GM21360 (cell line): ENCODE results near the gene STXBP4.

Source experiments
- ATAC-seq: cut with Tn5 transposase; IDR thresholded peaks from one replicate; pipeline ENCODE4 v1.9.1; 2021; ENCODE audit warnings: mild to moderate bottlenecking, moderate library complexity; ENCODE audit not compliant: unreplicated experiment

STXBP4 gene

GRCh38 chr17:55167024-55167725, 198.6 kb downstream of the STXBP4 start:
- ATAC-seq = no peak

DNA sequence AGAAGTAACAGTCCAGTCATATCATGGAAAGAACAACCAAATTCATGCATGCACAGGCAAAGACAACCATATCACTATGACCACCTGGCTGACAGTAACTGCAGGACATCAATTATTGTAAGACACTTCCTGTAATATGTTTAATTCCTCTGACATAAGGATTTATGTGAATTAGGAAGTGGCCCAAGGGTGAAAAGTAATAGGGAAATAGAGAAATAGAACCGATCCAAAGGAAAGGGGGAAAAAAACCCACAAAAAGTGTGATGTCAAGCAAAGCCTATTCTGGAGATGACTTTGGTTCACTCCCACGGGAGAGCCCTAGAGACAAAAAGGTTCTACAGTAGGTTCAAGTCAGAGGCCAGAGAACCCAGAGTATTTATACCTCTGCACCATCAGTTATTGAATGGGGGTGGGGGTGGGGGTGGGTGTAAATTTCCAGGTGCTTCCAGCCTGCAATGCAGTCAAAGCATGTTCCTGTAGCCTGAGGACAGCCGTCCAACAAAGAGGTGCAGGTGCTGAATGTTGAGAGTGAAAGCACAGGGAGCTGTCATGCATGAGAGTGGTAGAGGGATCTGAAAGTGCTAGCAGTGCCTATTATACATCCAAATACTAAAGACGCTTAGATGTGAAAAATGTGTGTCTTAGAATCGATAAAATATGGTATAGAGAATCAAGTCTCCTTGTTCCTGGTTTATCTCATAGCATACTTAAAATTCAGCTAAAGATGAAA, 200.6 kb downstream of the STXBP4 start:
- ATAC-seq = peak; percentile 91

- ATAC-seq = no peak
Observed at GRCh38 chr17:55171634-55172328, 203.2 kb downstream of the STXBP4 start.

GRCh38 chr17:55172612-55173011, 204.0 kb downstream of the STXBP4 start:
- no peak for ATAC-seq

- ATAC-seq = no peak
Observed at GRCh38 chr17:55174133-55174532, 205.6 kb downstream of the STXBP4 start.

DNA sequence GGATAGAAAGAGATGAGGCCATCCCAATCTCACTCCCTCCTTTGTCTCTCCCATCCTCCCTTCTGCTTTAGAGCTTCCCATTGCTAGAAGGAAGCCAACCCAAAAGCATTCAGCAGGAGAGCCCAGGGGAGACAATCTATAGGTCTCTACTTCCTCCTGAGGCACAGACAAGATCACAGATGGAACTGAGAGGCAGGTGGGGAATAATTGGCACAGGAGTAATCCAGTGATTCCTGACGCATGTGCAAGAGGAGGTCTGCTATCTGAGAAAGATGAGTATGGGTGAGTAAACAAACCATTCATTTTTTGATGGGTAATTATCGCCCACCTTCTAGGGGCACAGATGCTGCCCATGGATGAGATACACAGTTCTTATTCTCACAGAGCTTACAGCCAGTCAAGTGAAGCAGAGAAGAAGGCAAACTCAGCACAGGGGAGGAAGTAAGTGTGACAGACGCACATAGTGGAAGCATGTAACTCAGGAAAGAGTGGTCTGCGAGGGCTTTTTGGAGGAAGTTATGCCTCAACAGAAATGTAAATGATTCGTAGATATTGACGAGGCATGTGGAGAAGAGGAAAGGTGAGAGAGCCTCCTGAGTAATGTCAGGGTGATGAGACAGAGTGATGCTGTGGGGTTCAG, 207.3 kb downstream of the STXBP4 start:
- no peak for ATAC-seq

DNA sequence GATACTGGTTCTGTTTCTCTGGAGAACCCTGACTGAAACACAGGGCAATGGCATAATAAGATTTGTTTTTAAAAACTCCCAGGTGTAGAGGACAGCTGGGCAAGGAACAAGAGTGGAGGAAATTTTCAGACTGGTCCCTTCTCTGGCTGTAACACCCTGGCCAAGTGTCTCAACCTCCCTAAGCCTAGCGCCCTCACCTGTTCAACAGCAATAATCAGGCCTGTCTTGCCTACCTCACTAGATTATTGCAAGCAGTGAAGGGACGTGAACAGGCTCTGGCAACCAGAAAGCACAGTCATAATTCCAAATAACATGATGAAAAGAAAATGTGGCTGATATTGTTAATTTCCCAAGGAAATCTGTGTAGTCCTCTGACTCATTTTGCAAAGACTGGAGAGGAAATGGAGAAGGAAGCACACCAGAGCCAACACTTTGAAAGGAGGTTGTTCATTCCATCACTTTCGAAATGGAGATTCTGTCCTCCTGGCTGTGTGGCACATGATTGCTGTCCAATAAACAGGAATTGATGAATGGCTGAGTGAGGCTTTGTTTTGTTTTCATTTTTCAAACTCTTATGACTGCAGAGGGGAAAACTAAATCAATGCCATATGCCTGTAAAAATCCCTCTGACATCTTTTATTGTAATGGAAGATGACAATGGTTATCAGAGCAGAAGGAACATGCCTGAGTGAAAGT, 208.7 kb downstream of the STXBP4 start:
- ATAC-seq = no peak

DNA sequence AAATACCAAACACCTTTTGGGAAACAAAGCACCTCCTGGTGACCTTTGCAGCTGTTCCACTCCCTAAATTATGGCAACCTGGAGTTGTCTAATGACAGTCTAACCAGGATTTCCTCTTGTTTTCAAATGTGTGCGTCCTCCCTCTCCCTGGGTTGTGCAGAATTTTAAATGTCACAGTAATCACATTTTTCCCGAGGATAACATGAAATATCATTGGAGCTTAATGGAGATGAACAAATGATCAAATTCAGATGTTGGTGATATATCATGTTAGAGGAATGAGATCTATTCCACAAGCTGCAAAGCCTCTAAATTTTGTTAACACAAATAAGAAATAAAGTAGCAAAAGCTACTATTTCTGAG, 209.3 kb downstream of the STXBP4 start:
- no peak for ATAC-seq

DNA sequence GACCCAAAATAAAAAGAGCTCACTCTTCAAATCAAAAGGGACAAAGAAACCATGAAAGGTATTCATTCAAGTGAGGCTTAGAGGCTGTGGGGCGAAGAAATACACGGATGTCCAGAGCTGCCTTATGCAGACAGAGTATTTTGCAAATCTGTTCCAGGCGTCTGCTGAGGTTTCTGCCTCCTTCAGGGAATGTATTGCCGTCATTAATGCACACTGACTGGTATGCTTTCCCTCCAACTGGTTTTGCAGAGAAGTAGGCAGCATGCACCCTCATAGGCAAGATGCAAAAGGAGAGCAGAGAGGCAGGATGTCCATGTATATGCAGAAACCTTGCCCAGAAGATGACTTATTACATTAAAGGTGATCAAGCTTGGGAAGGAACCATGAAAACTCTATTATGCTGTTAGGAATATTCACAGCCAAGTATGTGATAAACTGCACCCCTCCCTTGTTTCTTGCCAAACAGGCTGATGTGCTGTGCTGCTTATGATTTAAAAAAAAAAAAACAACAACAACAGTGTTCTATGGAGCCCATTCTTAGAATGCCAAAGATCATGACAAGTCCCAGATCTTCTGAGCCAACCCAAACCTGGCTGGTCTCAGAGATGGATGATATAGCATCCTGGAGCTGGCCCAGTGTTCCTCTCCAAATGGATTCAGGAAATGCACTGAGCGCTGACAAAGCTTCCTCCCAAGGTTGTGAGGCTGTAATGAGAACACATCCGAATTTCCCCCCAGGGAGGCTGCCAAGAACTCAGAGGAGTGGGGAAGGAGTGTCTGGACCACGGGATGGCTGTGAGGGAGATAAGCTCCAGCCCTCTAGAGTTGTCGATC, 218.6 kb downstream of the STXBP4 start:
- no peak for ATAC-seq

DNA sequence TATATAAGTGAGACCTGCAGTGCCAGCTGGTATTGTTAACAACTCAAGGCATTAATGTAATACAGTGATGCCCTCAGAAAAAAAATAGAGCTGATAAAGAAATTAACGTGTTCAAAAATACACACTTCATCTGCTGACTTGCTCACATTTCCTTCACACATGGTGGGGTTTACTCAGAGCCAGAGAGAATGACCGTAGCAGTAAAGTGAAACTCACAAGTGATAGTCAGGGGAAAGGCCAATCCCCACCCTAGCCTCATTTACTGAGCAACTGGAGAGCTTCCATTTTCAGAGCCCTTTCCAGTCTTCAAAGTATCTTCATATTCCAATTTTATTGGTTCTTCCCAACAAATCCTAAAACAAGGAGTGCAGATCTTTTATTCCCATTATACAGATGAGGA, 222.2 kb downstream of the STXBP4 start:
- no peak for ATAC-seq

- ATAC-seq = no peak
Observed at GRCh38 chr17:55198690-55199370, 230.3 kb downstream of the STXBP4 start.

GRCh38 chr17:55200904-55201303, 232.3 kb downstream of the STXBP4 start:
- ATAC-seq = no peak

GRCh38 chr17:55201308-55201932, 232.9 kb downstream of the STXBP4 start:
- ATAC-seq = no peak

DNA sequence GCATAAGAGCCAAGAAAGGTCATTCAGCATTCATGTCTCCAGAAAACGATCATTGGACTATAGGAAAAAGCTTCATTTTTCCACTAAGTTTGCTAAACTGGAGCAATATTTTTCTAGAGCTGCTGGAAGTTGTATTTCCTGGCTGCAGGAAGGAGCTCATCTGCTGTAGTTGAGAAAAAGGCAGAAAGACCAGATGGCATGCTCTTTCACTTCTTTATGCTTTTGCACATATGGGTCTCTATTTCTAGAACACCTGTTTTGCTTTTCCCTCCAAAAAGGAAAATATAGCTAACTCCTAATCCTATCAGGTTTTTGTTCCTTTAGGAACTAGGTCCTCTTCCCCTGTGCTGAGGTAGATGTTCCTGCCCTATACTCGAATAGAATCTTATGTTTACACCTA, 234.3 kb downstream of the STXBP4 start:
- ATAC-seq = no peak

- ATAC-seq = no peak
Observed at GRCh38 chr17:55208078-55208812, 239.7 kb downstream of the STXBP4 start.

DNA sequence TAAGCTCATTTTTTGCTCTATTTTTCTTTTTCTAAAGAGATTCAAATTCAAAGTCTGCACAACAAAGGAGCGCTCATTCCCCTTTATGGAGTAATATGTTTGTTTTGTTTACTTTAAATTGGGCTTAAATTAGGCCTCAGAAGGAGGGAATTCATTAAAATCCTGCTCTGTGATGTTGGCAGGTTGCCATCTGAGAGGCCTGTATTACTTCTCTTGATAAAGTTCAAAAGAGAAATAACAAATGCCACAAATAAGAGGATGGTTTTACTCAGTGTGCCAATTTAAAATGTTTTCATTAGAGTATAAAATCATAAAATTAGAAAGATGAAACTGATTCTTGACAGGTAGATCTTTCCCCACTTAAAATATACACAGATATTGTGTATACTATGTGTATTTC, 241.7 kb downstream of the STXBP4 start:
- ATAC-seq = no peak

- ATAC-seq = no peak
Observed at GRCh38 chr17:55212880-55213279, 244.3 kb downstream of the STXBP4 start.

- ATAC-seq = no peak
Observed at GRCh38 chr17:55215711-55216110, 247.1 kb downstream of the STXBP4 start.
